Keratinocyte (primary cell): ENCODE results near the gene HSPG2. TPM values are rescaled to one million over a fixed set of nuclear protein-coding genes. Genes with fewer than 3 reads are reported as not detected.

Experiments
- DNase-seq: peaks from one replicate; pipeline ENCODE4 v3.0.0-alpha.2; 2011; ENCODE audit warnings: low read depth, missing footprints, low spot score
- FAIRE-seq: peaks from 2 replicates; lab custom pipeline; 2011; peaks lifted over from hg19 to GRCh38; lab: Jason Lieb, UNC
- H2AFZ ChIP-seq: 2 replicates; pipeline ENCODE4 v1.6.0; 2012; ENCODE audit warnings: low read length, control low read depth, inconsistent platforms; ENCODE audit not compliant: control insufficient read depth
- H3K27ac ChIP-seq: 2 replicates; pipeline ENCODE4 v1.5.1; 2011; ENCODE audit warnings: low read length; ENCODE audit not compliant: control insufficient read depth, insufficient read depth
- H3K27me3 ChIP-seq: 3 replicates; pipeline ENCODE4 v1.6.0; 2011; ENCODE audit warnings: low read length; ENCODE audit not compliant: control insufficient read depth, insufficient read depth; ENCODE audit errors: extremely low read depth
- H3K36me3 ChIP-seq, 2 experiments: 2 replicates in 1 of 2; 3 replicates in 1 of 2; pipeline ENCODE4 v1.5.1; 2011; ENCODE audit warnings: low read length in 2 of 2, mild to moderate bottlenecking in 1 of 2; ENCODE audit not compliant: control insufficient read depth in 2 of 2, insufficient read depth in 2 of 2; ENCODE audit errors: extremely low read depth in 1 of 2
- H3K4me1 ChIP-seq: 3 replicates; pipeline ENCODE4 v1.5.1; 2011; ENCODE audit warnings: low read length; ENCODE audit not compliant: control insufficient read depth, insufficient read depth; ENCODE audit errors: extremely low read depth
- H3K4me2 ChIP-seq: 3 replicates; pipeline ENCODE4 v1.6.0; 2011; ENCODE audit warnings: low read depth, low read length; ENCODE audit not compliant: control insufficient read depth, insufficient read depth; ENCODE audit errors: extremely low read depth
- H3K4me3 ChIP-seq, 3 experiments: fragments of 200-600 bp in 1 of 3; sonication (generic) in 1 of 3; 2 replicates in 2 of 3; 3 replicates in 1 of 3; pipeline ENCODE4 v1.5.1; 2011 to 2016; ENCODE audit warnings: low read length in 3 of 3, mild to moderate bottlenecking in 3 of 3, control low read depth in 2 of 3, inconsistent platforms in 1 of 3, low read depth in 1 of 3, mixed read lengths in 1 of 3, mixed run types in 1 of 3, moderate library complexity in 1 of 3; ENCODE audit not compliant: control insufficient read depth in 2 of 3, insufficient read depth in 2 of 3; ENCODE audit errors: extremely low read depth in 1 of 3
- H3K79me2 ChIP-seq: 2 replicates; pipeline ENCODE4 v1.6.0; 2012; ENCODE audit warnings: low read length; ENCODE audit not compliant: control insufficient read depth, insufficient read depth
- H3K9ac ChIP-seq: 3 replicates; pipeline ENCODE4 v1.6.0; 2011; ENCODE audit warnings: low read length; ENCODE audit not compliant: control insufficient read depth, insufficient read depth; ENCODE audit errors: extremely low read depth
- H3K9me1 ChIP-seq: 3 replicates; pipeline ENCODE4 v1.6.0; 2011; ENCODE audit warnings: low read length; ENCODE audit not compliant: control insufficient read depth, insufficient read depth; ENCODE audit errors: extremely low read depth
- H3K9me3 ChIP-seq: 2 replicates; pipeline ENCODE4 v1.5.1; 2012; ENCODE audit warnings: low read depth, low read length; ENCODE audit not compliant: control insufficient read depth
- H4K20me1 ChIP-seq: 3 replicates; pipeline ENCODE4 v1.6.0; 2011; ENCODE audit warnings: low read length; ENCODE audit not compliant: control insufficient read depth, insufficient read depth; ENCODE audit errors: extremely low read depth
- CTCF ChIP-seq, 3 experiments: IDR thresholded peaks in 1 of 3; conservative IDR thresholded peaks in 1 of 3; optimal IDR thresholded peaks in 1 of 3; 2 replicates in 2 of 3; 3 replicates in 1 of 3; pipeline versions ENCODE3 to v1.5.1; 2011; ENCODE audit warnings: low read length in 3 of 3, mild to moderate bottlenecking in 3 of 3, moderate library complexity in 2 of 3, control low read depth in 1 of 3, inconsistent platforms in 1 of 3; ENCODE audit not compliant: insufficient read depth in 2 of 3; ENCODE audit errors: extremely low read depth in 1 of 3
- EZH2 ChIP-seq: IDR thresholded peaks from one replicate; pipeline ENCODE4 v1.6.1; 2012; ENCODE audit warnings: inconsistent platforms, mild to moderate bottlenecking, low read length, moderate library complexity
- dilution Hi-C: fragments of 300-500 bp; cut with MboI; formaldehyde crosslinking; loops from one replicate; pipeline ENCODE4 v1.7.0; 2020; ENCODE audit warnings: low sequenced_read_pairs; ENCODE audit not compliant: extremely low pct_ligation_motif_present
- polyA plus RNA-seq, 5 experiments: library from polyadenylated mRNA; depleted of rRNA in 3 of 5; stranded (reverse) in 3 of 5; stranded (forward) in 1 of 5; unstranded in 1 of 5; fragments of >200 nt; gene quantifications; 1 replicate in 1 of 5; 2 replicates in 3 of 5; 3 replicates in 1 of 5; pipeline versions ENCODE4 v1.2.1 to v1.2.3, GENCODE V29; 2011 to 2012; ENCODE audit warnings: missing spikeins in 2 of 5, low read depth in 1 of 5, low replicate concordance in 1 of 5

The HSPG2 gene
- polyA plus RNA-seq, 1 donor (not counting 4 experiments of a cell fraction or from before 2014, with no cell fraction given), result 9.0 TPM

- DNase-seq (no peak), FAIRE-seq (no peak)
- peaks cover 20% of the 10 kb centered on the region for H3K79me2 ChIP-seq
- H4K20me1 ChIP-seq, result no peaks in the 10 kb centered on the region
- H3K4me1 ChIP-seq, result peaks cover 48% of the 10 kb centered on the region
- peak overlapping the region; percentile 35 for H3K9ac ChIP-seq
- dilution Hi-C loops, result no loop called here
- no peak for TF ChIP-seq CTCF (optimal IDR thresholded peaks at IDR 0.05 in 1 of 3, IDR thresholded peaks at IDR 0.05 in 1 of 3, conservative IDR thresholded peaks at IDR 0.05 in 1 of 3; ENCODE audit: extremely low read depth in 1 of 3, insufficient read depth in 2 of 3, low read length in 3 of 3)
- TF ChIP-seq EZH2, result no peak
- no peaks in the 10 kb centered on the region for H3K27me3 ChIP-seq
- H2AFZ ChIP-seq, result no peak overlapping the region
- peak overlapping the region; percentile 11 for H3K4me2 ChIP-seq
- H3K9me3 ChIP-seq, result no peaks in the 10 kb centered on the region
- H3K4me3 ChIP-seq, result no peak overlapping the region
- peak overlapping the region; percentile 73 for H3K27ac ChIP-seq
- no peaks in the 10 kb centered on the region for H3K36me3 ChIP-seq
- H3K9me1 ChIP-seq, result peaks cover 2% of the 10 kb centered on the region
These were observed 1.8 kb upstream of the HSPG2 start for GRCh38 chr1:21938732-21939538.

- peak overlapping the region; percentile 74 for H3K9ac ChIP-seq
- H4K20me1 ChIP-seq, result peaks cover 4% of the 10 kb centered on the region
- H2AFZ ChIP-seq, result peak overlapping the region; percentile 90
- H3K4me1 ChIP-seq, result peaks cover 60% of the 10 kb centered on the region
- no peaks in the 10 kb centered on the region for H3K9me3 ChIP-seq
- DNase-seq (no peak), FAIRE-seq (no peak)
- peaks cover 2% of the 10 kb centered on the region for H3K9me1 ChIP-seq
- H3K36me3 ChIP-seq, result no peaks in the 10 kb centered on the region
- peak overlapping the region in 2 of 3 experiments; percentile 42 to 45 for H3K4me3 ChIP-seq
- peaks cover 30% of the 10 kb centered on the region for H3K79me2 ChIP-seq
- H3K4me2 ChIP-seq, result peak overlapping the region; percentile 84
- dilution Hi-C loops, result no loop called here
- TF ChIP-seq EZH2, result no peak
- TF ChIP-seq CTCF (optimal IDR thresholded peaks at IDR 0.05 in 1 of 3, IDR thresholded peaks at IDR 0.05 in 1 of 3, conservative IDR thresholded peaks at IDR 0.05 in 1 of 3; ENCODE audit: extremely low read depth in 1 of 3, insufficient read depth in 2 of 3, low read length in 3 of 3), result no peak
- H3K27ac ChIP-seq, result peak overlapping the region; percentile 74
- H3K27me3 ChIP-seq, result no peaks in the 10 kb centered on the region
These were observed 437 bp upstream of the HSPG2 start for GRCh38 chr1:21937372-21938121.
